Sigmoid colon (tissue), 7 donors: ENCODE data around the gene MVB12B. TPM values are rescaled to one million over a fixed set of nuclear protein-coding genes. Genes with fewer than 3 reads are reported as not detected.

Source experiments
- DNase-seq: peaks from one replicate; pipeline ENCODE4 v3.0.0-alpha.2; 2019
- H3K27ac ChIP-seq, 4 donors: fragments of 200-600 bp; sonication (generic); one replicate each; pipeline ENCODE4 v1.5.1; 2016 to 2019; ENCODE audit warnings: mild to moderate bottlenecking in 1 of 4
- H3K27me3 ChIP-seq, 3 donors: fragments of 200-600 bp; sonication (generic); one replicate each; pipeline ENCODE4 v1.5.1; 2019; ENCODE audit warnings: mild to moderate bottlenecking in 1 of 3
- H3K36me3 ChIP-seq, 4 donors: fragments of 200-600 bp; sonication (generic); one replicate each; pipeline ENCODE4 v1.5.1; 2016 to 2019
- H3K4me1 ChIP-seq, 4 donors: fragments of 200-600 bp; sonication (generic); one replicate each; pipeline ENCODE4 v1.5.1; 2017 to 2019
- H3K4me3 ChIP-seq, 4 donors: fragments of 200-600 bp; sonication (generic); one replicate each; pipeline ENCODE4 v1.5.1; 2017 to 2019; ENCODE audit warnings: mild to moderate bottlenecking in 2 of 4, moderate library complexity in 1 of 4
- H3K9me3 ChIP-seq, 4 donors: fragments of 200-600 bp in 3 of 4; sonication (generic) in 3 of 4; one replicate each; pipeline versions ENCODE4 v1.5.1 to v1.6.1; 2013 to 2019
- CTCF ChIP-seq, 4 experiments: fragments of 450-650 bp in 3 of 4; fragments of 200-600 bp in 1 of 4; IDR thresholded peaks; one replicate each; pipeline ENCODE4 v1.5.1; 2016 to 2019; ENCODE audit warnings: antibody characterized with exemption in 4 of 4, mild to moderate bottlenecking in 3 of 4, moderate library complexity in 2 of 4
- EP300 ChIP-seq, 4 donors: sonication (generic); formaldehyde crosslinking; IDR thresholded peaks; one replicate each; pipeline ENCODE4 v1.6.1; 2017; ENCODE audit warnings: antibody characterized with exemption in 4 of 4
- POLR2A ChIP-seq, 2 donors: fragments of 450-650 bp; IDR thresholded peaks; one replicate each; pipeline ENCODE4 v1.6.1; 2016; ENCODE audit warnings: antibody characterized with exemption in 2 of 2, mild to moderate bottlenecking in 2 of 2, moderate library complexity in 2 of 2
- POLR2AphosphoS5 ChIP-seq, 4 donors: sonication (generic); formaldehyde crosslinking; IDR thresholded peaks; one replicate each; pipeline ENCODE4 v1.6.1; 2017; ENCODE audit warnings: antibody characterized with exemption in 4 of 4
- WGBS, 2 donors: extraction: QIAGEN DNeasy Blood & Tissue Kit; methylation state at CpG; one replicate each; pipeline ENCODE4 v1.1.7; 2013; 5-methylcytosine and 5-hydroxymethylcytosine counted together
- intact Hi-C: fragments of 100-400 bp; cut with DNase I; formaldehyde crosslinking; loops from one replicate; pipeline ENCODE4 v1.15.1; 2023
- polyA plus RNA-seq, 3 donors: library from polyadenylated mRNA; stranded (reverse); fragments of 200-250 nt; gene quantifications; one replicate each; pipeline ENCODE4 v1.2.3, GENCODE V29; 2013
- total RNA-seq, 4 donors: library from RNA; depleted of rRNA; stranded (reverse); fragments of >200 nt; gene quantifications; one replicate each; pipeline ENCODE4 v1.1.0, GENCODE V29; 2016
- donor health status: healthy with polysubstance abuse.
- donor health status: Bipolar disorder and iron deficiency.
- donor health status: healthy.

Gene MVB12B
- total and polyA plus RNA-seq, 7 donors: 5.1 to 14.4 (median 12.2) TPM

- Histone ChIP-seq H3K36me3 (no peaks in the 10 kb centered on the region), H3K4me1 (no peaks in the 10 kb centered on the region), H3K9me3 (no peaks in the 10 kb centered on the region), H3K27ac (no peak overlapping the region), H3K4me3 (no peak overlapping the region), H3K27me3 (no peaks in the 10 kb centered on the region)
- intact Hi-C loops: loop anchor here (5.0 kb wide), 1 partner anchor 187 kb away; no protein-coding TSS in a partner anchor
- no peak for DNase-seq
- no peak for TF ChIP-seq POLR2A (IDR thresholded peaks at IDR 0.05)
- no peak for TF ChIP-seq EP300 (IDR thresholded peaks at IDR 0.05)
- no peak for TF ChIP-seq POLR2AphosphoS5 (IDR thresholded peaks at IDR 0.05)
- TF ChIP-seq CTCF (IDR thresholded peaks at IDR 0.05): no peak
- 87 to 89% methylated on average over 7 of the region's 7 CpGs for WGBS, 2 donors
Measured at GRCh38 chr9:126304971-126305320, 21.7 kb upstream of the MVB12B start.

GRCh38 chr9:126306071-126306647 lies 20.5 kb upstream of the MVB12B start:
- no peak overlapping the region for H3K4me3 ChIP-seq
- WGBS, 2 donors: 95 to 96% methylated on average over 6 of the region's 6 CpGs
- TF ChIP-seq POLR2AphosphoS5 (IDR thresholded peaks at IDR 0.05) (no peak), EP300 (IDR thresholded peaks at IDR 0.05) (no peak), POLR2A (IDR thresholded peaks at IDR 0.05) (no peak), CTCF (IDR thresholded peaks at IDR 0.05) (no peak)
- H3K36me3 ChIP-seq: no peaks in the 10 kb centered on the region
- H3K4me1 ChIP-seq: no peaks in the 10 kb centered on the region
- H3K27me3 ChIP-seq: no peaks in the 10 kb centered on the region
- no peaks in the 10 kb centered on the region for H3K9me3 ChIP-seq
- DNase-seq: no peak
- H3K27ac ChIP-seq: no peak overlapping the region
- intact Hi-C loops: no loop called here

GRCh38 chr9:126307322-126308061 lies 19.1 kb upstream of the MVB12B start:
- no peaks in the 10 kb centered on the region for H3K9me3 ChIP-seq
- WGBS, 2 donors: 80 to 89% methylated on average over 15 of the region's 15 CpGs
- H3K4me1 ChIP-seq: no peaks in the 10 kb centered on the region
- no peaks in the 10 kb centered on the region for H3K27me3 ChIP-seq
- H3K27ac ChIP-seq: peak overlapping the region in 2 of 4 donors; percentile 8 to 23
- DNase-seq: no peak
- TF ChIP-seq POLR2A (IDR thresholded peaks at IDR 0.05) (no peak), CTCF (IDR thresholded peaks at IDR 0.05) (no peak), EP300 (IDR thresholded peaks at IDR 0.05) (no peak), POLR2AphosphoS5 (IDR thresholded peaks at IDR 0.05) (no peak)
- intact Hi-C loops: no loop called here
- no peak overlapping the region for H3K4me3 ChIP-seq
- no peaks in the 10 kb centered on the region for H3K36me3 ChIP-seq

- no peaks in the 10 kb centered on the region for H3K27me3 ChIP-seq
- H3K27ac ChIP-seq: no peak overlapping the region
- H3K4me1 ChIP-seq: no peaks in the 10 kb centered on the region
- TF ChIP-seq POLR2A (IDR thresholded peaks at IDR 0.05): no peak
- no peak for TF ChIP-seq EP300 (IDR thresholded peaks at IDR 0.05)
- TF ChIP-seq CTCF (IDR thresholded peaks at IDR 0.05): no peak
- no peak for TF ChIP-seq POLR2AphosphoS5 (IDR thresholded peaks at IDR 0.05)
- H3K9me3 ChIP-seq: no peaks in the 10 kb centered on the region
- no peak for DNase-seq
- no peak overlapping the region for H3K4me3 ChIP-seq
- 65 to 87% methylated on average over 8 of the region's 8 CpGs for WGBS, 2 donors
- intact Hi-C loops: no loop called here
- no peaks in the 10 kb centered on the region for H3K36me3 ChIP-seq
Measured at GRCh38 chr9:126309427-126310189, 17.0 kb upstream of the MVB12B start.
